NB4 (cell line): ENCODE data around the gene LRTM2.

Source experiments
- DNase-seq: peaks from one replicate; pipeline ENCODE4 v3.0.0; 2010; ENCODE audit warnings: low read depth
- H3K4me3 ChIP-seq: one replicate; pipeline ENCODE4 v1.5.1; 2011; ENCODE audit warnings: mild to moderate bottlenecking, low read depth, low read length, moderate library complexity
- CTCF ChIP-seq: IDR thresholded peaks from one replicate; pipeline ENCODE4 v1.5.1; 2012; ENCODE audit warnings: low read depth, low read length
- MAX ChIP-seq: IDR thresholded peaks from 2 replicates; pipeline ENCODE4 v1.6.1; 2011; ENCODE audit warnings: low read depth, low read length
- MYC ChIP-seq: IDR thresholded peaks from 2 replicates; pipeline ENCODE4 v1.6.1; 2011; ENCODE audit warnings: low read depth, low read length
- POLR2A ChIP-seq: IDR thresholded peaks from 2 replicates; pipeline ENCODE4 v1.6.1; 2011; ENCODE audit warnings: mild to moderate bottlenecking; ENCODE audit not compliant: insufficient read length; ENCODE audit errors: extremely low read depth

Gene LRTM2

GRCh38 chr12:1844661-1845409 is 24.5 kb downstream of the LRTM2 start:
- H3K4me3 ChIP-seq: no peak overlapping the region
- TF ChIP-seq MYC: no peak
- TF ChIP-seq POLR2A: no peak
- no peak for TF ChIP-seq MAX
- TF ChIP-seq CTCF: no peak
- no peak for DNase-seq

GRCh38 chr12:1845427-1845826 is 25.1 kb downstream of the LRTM2 start:
- no peak overlapping the region for H3K4me3 ChIP-seq
- DNase-seq: no peak
- TF ChIP-seq MAX (no peak), POLR2A (no peak)

GRCh38 chr12:1845886-1846285 is 25.5 kb downstream of the LRTM2 start:
- DNase-seq: no peak
- TF ChIP-seq MYC: no peak
- no peak for TF ChIP-seq CTCF
- TF ChIP-seq MAX: no peak
- TF ChIP-seq POLR2A: no peak
- H3K4me3 ChIP-seq: no peak overlapping the region

- no peak overlapping the region for H3K4me3 ChIP-seq
- peak; percentile 93 for DNase-seq
- TF ChIP-seq POLR2A (no peak), CTCF (no peak), MYC (no peak), MAX (no peak)
Measured at GRCh38 chr12:1846421-1847405, 26.3 kb downstream of the LRTM2 start.

GRCh38 chr12:1847411-1847810 is 27.0 kb downstream of the LRTM2 start:
- DNase-seq: peak; percentile 89
- no peak for TF ChIP-seq CTCF
- TF ChIP-seq MYC: no peak
- no peak for TF ChIP-seq MAX
- TF ChIP-seq POLR2A: no peak
- H3K4me3 ChIP-seq: no peak overlapping the region

- no peak for TF ChIP-seq POLR2A
- TF ChIP-seq CTCF: no peak
- TF ChIP-seq MAX: no peak
- TF ChIP-seq MYC: no peak
- no peak for DNase-seq
- no peak overlapping the region for H3K4me3 ChIP-seq
Measured at GRCh38 chr12:1848146-1848545, 27.8 kb downstream of the LRTM2 start.
